ENCODE measurements around the gene PFKFB4.

GRCh38 chr3:48593337-48593736 is 36.7 kb upstream of the PFKFB4 start:
- TF ChIP-seq CTCF (IDR thresholded peaks at IDR 0.05), result no peak
- TF ChIP-seq TEAD4 (IDR thresholded peaks at IDR 0.05; ENCODE audit: borderline replicate concordance, insufficient read depth), result no peak
- TF ChIP-seq RAD21 (IDR thresholded peaks at IDR 0.05; ENCODE audit: low read length), result no peak
- no peak for TF ChIP-seq SIN3A (IDR thresholded peaks at IDR 0.05; ENCODE audit: borderline replicate concordance, low read depth, low read length)
- no peak for TF ChIP-seq TCF12 (IDR thresholded peaks at IDR 0.05)
- TF ChIP-seq RFX5 (IDR thresholded peaks at IDR 0.05; ENCODE audit: low read length), result no peak
- TF ChIP-seq TAF1 (IDR thresholded peaks at IDR 0.05; ENCODE audit: borderline replicate concordance, low read depth, low read length), result no peak
- no peak for TF ChIP-seq RCOR1 (IDR thresholded peaks at IDR 0.05; ENCODE audit: low read length)
- no peak for TF ChIP-seq NFIC (IDR thresholded peaks at IDR 0.05; ENCODE audit: borderline replicate concordance)
- no peak for TF ChIP-seq POLR2AphosphoS5 (IDR thresholded peaks at IDR 0.05; ENCODE audit: low read depth, low read length)
- TF ChIP-seq REST (IDR thresholded peaks at IDR 0.05; ENCODE audit: low read depth, low read length), result no peak
- TF ChIP-seq PBX3 (IDR thresholded peaks at IDR 0.05), result no peak
- TF ChIP-seq USF1 (IDR thresholded peaks at IDR 0.05; ENCODE audit: borderline replicate concordance, low read depth), result no peak
- TF ChIP-seq MAX (IDR thresholded peaks at IDR 0.05; ENCODE audit: low read depth), result no peak
